RWPE1 (cell line): ENCODE results near the gene MRPL19.

Source experiments
- CTCF ChIA-PET: fragments of 350-600 bp; sonication (Branson Sonifier 250); formaldehyde crosslinking; extraction: SDS; loops from one replicate; lab custom pipeline; 2021; lab: Yijun Ruan, JAX
- POLR2A ChIA-PET: fragments of 400-600 bp; formaldehyde crosslinking; extraction: SDS; loops from one replicate; lab custom pipeline; 2020; ENCODE audit warnings: antibody characterized with exemption; ENCODE audit not compliant: low non-redundant PET; lab: Yijun Ruan, JAX
- DNase-seq: peaks from one replicate; pipeline ENCODE4 v3.0.0; 2012; ENCODE audit warnings: low spot score
- H3K27ac ChIP-seq: fragments of 450-650 bp; 2 replicates; pipeline ENCODE4 v1.5.1; 2017
- CTCF ChIP-seq: fragments of 450-650 bp; conservative IDR thresholded peaks from 2 replicates; pipeline ENCODE4 v1.5.1; 2017; ENCODE audit warnings: low read depth, mild to moderate bottlenecking

MRPL19 gene

GRCh38 chr2:75633620-75634019, 13.0 kb upstream of the MRPL19 start:
- no peak for TF ChIP-seq CTCF
- DNase-seq, result no peak
- no peak overlapping the region for H3K27ac ChIP-seq
- POLR2A ChIA-PET, result no interaction called here
- CTCF ChIA-PET, result no interaction called here

- no peak for TF ChIP-seq CTCF
- ChIA-PET POLR2A (no interaction called here), CTCF (interaction anchor here (1.2 to 1.5 kb wide), 2 partner anchors 26 to 170 kb away, joined by 5 read pairs; no protein-coding TSS in a partner anchor)
- peak; percentile 34 for DNase-seq
- H3K27ac ChIP-seq, result no peak overlapping the region
Observed at GRCh38 chr2:75634945-75635344, 11.6 kb upstream of the MRPL19 start.

GRCh38 chr2:75637568-75637967, 9.0 kb upstream of the MRPL19 start:
- POLR2A ChIA-PET, result no interaction called here
- CTCF ChIA-PET, result interaction anchor here (0.6 to 1.1 kb wide), 3 partner anchors 171 to 948 kb away, joined by 3 to 5 read pairs (median 3); no protein-coding TSS in a partner anchor
- no peak for DNase-seq
- TF ChIP-seq CTCF, result no peak
- H3K27ac ChIP-seq, result no peak overlapping the region

GRCh38 chr2:75640621-75641121, 5.9 kb upstream of the MRPL19 start:
- TF ChIP-seq CTCF, result peak; percentile 99
- CTCF ChIA-PET, result interaction anchor here (0.6 to 1.6 kb wide), 14 partner anchors 11 to 440 kb away, joined by 3 to 8 read pairs (median 3); no protein-coding TSS in a partner anchor
- DNase-seq, result peak; percentile 55
- no peak overlapping the region for H3K27ac ChIP-seq
- POLR2A ChIA-PET, result no interaction called here

- no peak for TF ChIP-seq CTCF
- no peak for DNase-seq
- CTCF ChIA-PET, result interaction anchor here (0.5 to 1.6 kb wide), 4 partner anchors 10 to 224 kb away, joined by 3 to 8 read pairs (median 4); no protein-coding TSS in a partner anchor
- POLR2A ChIA-PET, result no interaction called here
- no peak overlapping the region for H3K27ac ChIP-seq
Observed at GRCh38 chr2:75641587-75641986, 5.0 kb upstream of the MRPL19 start.

GRCh38 chr2:75643980-75644379, 2.6 kb upstream of the MRPL19 start:
- ChIA-PET POLR2A (no interaction called here), CTCF (no interaction called here)
- no peak overlapping the region for H3K27ac ChIP-seq
- DNase-seq, result no peak
- no peak for TF ChIP-seq CTCF
